GM18858 (cell line): Measurements from ENCODE around the gene IGF1R.

Source experiments
- ATAC-seq: cut with Tn5 transposase; IDR thresholded peaks from one replicate; pipeline ENCODE4 v1.9.1; 2021; ENCODE audit not compliant: unreplicated experiment

The IGF1R gene

GRCh38 chr15:98724048-98724447, 75.7 kb downstream of the IGF1R start:
- ATAC-seq: no peak

GRCh38 chr15:98724494-98724893, 76.2 kb downstream of the IGF1R start:
- no peak for ATAC-seq

DNA sequence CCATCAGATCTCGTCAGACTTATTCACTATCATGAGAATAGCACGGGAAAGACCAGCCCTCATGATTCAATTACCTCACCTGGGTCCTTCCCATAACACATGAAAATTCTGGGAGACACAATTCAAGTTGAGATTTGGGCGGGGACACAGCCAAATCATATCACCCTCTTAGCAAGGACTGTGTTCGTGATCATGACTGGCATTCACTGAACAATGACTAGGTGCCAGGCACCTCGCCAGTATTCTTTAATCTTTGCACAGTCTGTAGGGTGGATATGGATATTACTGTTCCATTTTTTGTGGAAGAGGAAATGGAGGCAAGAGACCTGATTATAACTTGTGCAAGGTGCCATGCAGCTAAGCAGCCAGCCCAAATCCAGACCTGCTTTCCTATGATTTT, 77.5 kb downstream of the IGF1R start:
- ATAC-seq: no peak

DNA sequence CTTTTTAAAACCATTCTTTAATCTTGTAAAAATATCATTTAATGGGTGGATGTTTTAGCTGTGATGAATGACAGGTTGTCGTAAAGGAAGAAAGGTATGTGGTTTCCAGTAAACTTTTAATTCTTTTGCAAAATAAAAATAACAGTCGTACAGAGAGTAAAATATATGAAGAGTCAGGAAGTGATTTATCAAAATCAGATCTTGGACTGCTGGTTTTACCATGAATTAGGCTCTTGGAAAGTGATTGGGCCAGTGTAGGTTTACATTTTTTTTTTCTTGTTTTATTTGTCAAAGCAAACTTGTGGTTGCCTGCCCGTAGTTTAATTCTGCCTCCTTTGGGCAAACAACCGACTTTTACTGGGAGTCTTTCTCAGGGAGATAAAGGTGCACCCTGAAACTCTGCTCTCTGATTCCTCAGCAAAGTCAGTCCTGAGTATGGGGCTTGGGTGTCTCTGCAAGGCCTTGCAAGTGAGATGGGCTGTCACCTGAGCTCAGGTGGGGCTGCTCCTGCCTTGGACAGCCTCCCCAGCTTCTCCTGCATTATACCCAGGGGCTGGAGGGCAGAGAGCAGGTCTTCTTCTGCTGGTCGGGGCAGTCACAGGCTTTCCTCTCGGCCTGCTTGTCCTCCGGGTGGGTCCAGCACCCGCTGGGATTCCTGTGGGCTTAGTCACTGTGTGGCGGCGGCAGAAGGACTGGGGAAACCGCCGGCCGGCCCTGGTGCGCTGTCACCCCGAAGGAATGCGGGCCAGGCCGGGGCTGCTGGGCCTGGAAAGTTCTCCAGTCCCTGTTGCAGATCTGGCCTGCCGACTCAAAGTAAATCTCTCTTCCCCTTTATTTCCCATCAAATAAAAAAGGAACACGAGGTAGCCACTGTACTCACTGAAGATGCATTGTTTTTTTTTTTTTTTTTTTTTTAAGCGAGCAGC, 79.0 kb downstream of the IGF1R start:
- ATAC-seq: no peak

- no peak for ATAC-seq
Observed at GRCh38 chr15:98728082-98728810, 79.9 kb downstream of the IGF1R start.

DNA sequence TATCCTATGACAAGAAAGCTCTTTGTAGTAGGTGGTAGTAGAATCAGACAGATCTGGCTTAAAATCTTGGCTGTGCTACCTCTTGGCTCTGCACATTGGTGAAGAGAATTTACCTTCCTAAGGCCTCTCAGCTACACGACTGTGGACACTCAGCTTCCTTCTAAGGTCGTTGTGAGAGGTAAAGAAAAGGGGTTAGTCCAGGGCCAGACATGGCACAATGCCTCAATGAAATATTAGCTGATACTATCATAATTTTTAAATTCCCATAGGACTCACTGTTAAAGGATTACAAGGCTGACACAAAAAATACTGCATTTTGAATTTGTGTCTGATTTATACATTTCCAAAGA, 80.4 kb downstream of the IGF1R start:
- ATAC-seq: no peak

- no peak for ATAC-seq
Observed at GRCh38 chr15:98729446-98730042, 81.2 kb downstream of the IGF1R start.

- no peak for ATAC-seq
Observed at GRCh38 chr15:98730860-98731711, 82.7 kb downstream of the IGF1R start.

GRCh38 chr15:98731712-98732450, 83.5 kb downstream of the IGF1R start:
- ATAC-seq: no peak

DNA sequence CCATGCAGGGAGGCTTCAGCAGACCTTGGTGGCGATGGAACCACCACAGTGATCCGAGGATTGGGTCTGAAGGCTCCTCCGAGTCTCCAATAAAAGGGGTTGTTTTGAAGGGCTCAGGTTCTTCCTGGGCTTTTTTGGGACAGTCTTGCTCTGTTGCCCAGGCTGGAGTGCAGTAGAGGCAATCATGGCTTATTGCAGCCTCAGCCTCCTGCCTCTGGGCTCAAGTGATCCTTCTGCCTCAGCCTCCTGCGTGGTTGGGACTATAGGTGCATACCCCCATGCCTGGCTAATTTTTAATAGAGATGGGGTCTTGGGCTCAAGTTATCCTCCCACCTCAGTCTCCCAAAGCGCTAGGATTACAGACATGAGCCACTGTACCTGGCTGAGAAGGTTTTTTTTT, 84.8 kb downstream of the IGF1R start:
- ATAC-seq: no peak

DNA sequence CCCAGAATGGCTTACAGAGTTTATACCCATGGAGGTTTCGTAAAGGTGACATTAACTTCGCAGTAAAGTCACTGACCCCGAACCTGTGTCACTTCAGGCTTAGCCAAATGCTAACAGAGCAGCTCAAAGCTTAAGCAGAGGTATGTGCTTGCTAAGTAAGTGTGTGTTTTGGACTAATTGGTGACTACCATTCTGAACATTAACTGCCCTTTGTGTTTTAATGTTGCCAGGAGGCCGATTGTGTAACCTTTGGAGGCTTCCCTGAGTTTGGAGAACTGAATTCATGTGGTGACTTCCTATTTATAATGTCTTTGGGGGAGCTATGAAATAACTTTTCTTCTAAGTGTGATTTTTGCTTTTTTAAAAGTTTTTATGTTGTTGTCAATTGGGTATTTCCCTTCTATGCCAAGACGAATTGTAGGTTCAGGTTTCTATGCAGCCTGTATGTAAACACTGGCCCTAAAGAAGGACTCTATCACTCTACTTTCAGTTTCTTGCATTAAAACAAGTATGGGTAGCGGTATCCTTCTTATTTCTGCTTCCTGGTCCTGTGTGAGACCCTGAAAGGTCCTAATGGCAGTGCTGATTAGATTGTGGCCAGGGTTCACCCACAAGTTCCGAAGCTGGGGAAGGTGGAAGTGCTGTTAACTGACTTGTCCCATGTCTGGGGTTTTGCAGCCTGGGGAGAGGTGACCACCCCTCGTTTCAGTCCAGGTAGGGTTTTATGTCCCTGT, 86.3 kb downstream of the IGF1R start:
- no peak for ATAC-seq

GRCh38 chr15:98735304-98735703, 87.0 kb downstream of the IGF1R start:
- ATAC-seq: no peak

GRCh38 chr15:98735895-98736617, 87.7 kb downstream of the IGF1R start:
- no peak for ATAC-seq

DNA sequence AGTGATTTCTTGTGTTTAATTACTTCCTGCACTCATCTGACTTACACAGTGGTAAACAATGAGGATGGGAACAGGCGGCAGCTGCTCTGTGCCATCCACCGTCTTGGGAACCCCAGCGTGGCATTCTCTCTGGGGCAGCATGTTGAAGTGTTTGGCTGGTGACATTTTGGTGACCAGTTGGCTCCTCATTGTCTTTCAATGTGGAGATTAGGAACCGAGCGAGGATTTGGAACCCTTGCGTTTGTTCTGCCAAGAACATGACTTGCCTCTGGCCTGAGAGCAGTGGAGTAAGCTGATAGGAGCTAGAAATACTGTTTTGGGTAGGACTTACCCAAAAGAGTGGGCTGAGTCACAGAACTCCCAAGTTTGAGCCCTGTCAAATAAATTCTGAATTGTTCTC, 88.8 kb downstream of the IGF1R start:
- ATAC-seq: no peak

- no peak for ATAC-seq
Observed at GRCh38 chr15:98737721-98738120, 89.4 kb downstream of the IGF1R start.

DNA sequence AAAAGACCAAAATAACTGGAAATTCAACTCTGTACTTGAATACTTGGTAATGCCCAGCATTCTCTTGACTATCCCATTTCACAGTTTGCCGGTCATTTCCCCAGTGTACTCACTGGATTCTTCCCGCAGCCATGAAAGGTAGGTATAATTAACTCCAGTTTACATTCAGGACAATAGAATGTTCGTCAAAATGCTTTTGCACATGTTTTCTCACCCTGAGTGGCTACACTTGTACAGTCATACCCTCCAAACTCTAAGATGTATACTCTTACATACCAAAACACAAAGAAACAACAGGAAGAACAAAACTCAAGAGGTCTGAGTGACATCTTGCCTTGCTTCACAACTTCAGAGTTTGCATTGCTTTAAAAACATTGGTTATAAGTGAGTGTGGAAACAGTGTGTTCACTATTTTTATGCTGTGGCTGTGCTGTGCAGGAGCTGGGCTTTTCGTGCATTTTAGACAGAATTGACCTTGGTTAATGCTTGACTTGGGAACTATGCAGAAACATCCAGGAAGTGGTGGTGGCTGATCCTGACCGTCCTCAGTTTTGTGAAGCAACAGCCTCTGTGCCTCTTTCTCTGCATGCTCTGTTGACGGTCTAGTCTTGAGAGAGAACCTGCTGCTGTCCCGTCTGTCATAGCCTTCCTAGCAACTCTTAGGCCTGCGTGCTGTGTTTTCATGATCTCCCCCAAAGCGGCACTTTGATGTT, 90.5 kb downstream of the IGF1R start:
- no peak for ATAC-seq

DNA sequence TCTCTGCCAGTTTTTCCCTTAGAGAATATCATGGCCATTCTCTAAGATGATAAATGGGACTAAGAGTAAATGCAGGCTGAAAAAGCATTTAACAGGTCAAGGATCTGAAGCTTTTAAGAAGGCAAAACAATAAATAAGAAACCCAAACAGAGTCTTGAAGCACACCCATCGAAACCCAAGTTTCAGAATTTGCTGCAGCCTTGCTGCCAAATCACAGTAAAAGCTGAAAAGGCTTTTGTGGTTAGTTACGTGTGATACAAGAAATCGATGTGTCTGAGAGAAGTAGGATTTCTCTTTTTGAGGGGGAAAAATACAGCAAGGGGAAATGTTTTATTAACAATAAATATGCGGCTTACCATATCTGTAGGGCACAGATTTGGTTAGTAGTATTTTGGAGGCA, 92.0 kb downstream of the IGF1R start:
- no peak for ATAC-seq

DNA sequence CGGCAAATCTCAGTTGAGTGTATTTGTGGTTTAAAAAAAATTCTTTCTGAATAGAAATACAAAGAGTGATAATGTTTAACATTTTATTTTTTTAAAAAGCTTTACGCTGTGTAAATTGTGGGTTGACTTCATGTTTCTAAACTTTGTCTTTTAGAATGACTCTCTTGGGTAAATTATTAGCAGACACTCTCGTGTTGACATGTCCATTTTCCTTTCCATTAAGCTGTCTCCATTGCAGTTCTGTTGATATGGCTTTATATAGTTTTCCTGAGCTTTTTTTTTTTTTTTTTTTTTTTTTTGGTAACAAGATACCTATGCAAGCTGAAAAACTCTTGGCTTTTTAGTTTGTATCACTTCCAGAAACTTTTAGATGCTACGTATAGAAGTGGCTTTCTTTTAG, 92.6 kb downstream of the IGF1R start:
- ATAC-seq: no peak
